Left ventricle myocardium inferior (tissue), 1 donor: ENCODE results near the gene EHD4. TPM values are rescaled to one million over a fixed set of nuclear protein-coding genes. Genes with fewer than 3 reads are reported as not detected.

Experiments
- DNase-seq: peaks from one replicate; pipeline ENCODE4 v3.0.0-alpha.2; 2020
- H3K27ac ChIP-seq: fragments of 200-600 bp; replicated peaks from 2 replicates; pipeline ENCODE4 v1.8.0; 2021
- H3K27me3 ChIP-seq: fragments of 200-600 bp; 2 replicates; pipeline ENCODE4 v1.8.0; 2021; ENCODE audit warnings: low read depth
- H3K36me3 ChIP-seq: fragments of 200-600 bp; 2 replicates; pipeline ENCODE4 v1.8.0; 2021
- H3K4me1 ChIP-seq: fragments of 200-600 bp; 2 replicates; pipeline ENCODE4 v1.8.0; 2021
- H3K4me3 ChIP-seq: fragments of 200-600 bp; 2 replicates; pipeline ENCODE4 v1.8.0; 2021; ENCODE audit warnings: mild to moderate bottlenecking, moderate library complexity
- H3K9me3 ChIP-seq: fragments of 200-600 bp; replicated peaks from 2 replicates; pipeline ENCODE4 v1.8.0; 2021
- CTCF ChIP-seq: fragments of 200-600 bp; IDR thresholded peaks from 2 replicates; pipeline ENCODE4 v1.8.0; 2021; ENCODE audit warnings: antibody characterized with exemption, mild to moderate bottlenecking, borderline replicate concordance
- intact Hi-C: fragments of 100-400 bp; cut with micrococcal nuclease; formaldehyde crosslinking; loops from one replicate; pipeline ENCODE4 v1.11.0; 2022
- total RNA-seq: library from RNA; stranded (reverse); fragmentation: NEBNext Ultra II Directional; extraction: Animal tissue kit (Norgen Biotek cat#: 25700); gene quantifications from one replicate; pipeline ENCODE4 v1.2.1, GENCODE V29; 2021
- donor health status: DM: no; HTN: yes; CAD: no; lungs with severe emphysema.

EHD4 gene
- total RNA-seq, 1 donor from 2014 or later, result 46.4 TPM

- peaks cover 100% of the 10 kb centered on the region for H3K4me1 ChIP-seq
These were observed 50.0 kb downstream of the EHD4 start for GRCh38 chr15:41922353-41922752.

DNA sequence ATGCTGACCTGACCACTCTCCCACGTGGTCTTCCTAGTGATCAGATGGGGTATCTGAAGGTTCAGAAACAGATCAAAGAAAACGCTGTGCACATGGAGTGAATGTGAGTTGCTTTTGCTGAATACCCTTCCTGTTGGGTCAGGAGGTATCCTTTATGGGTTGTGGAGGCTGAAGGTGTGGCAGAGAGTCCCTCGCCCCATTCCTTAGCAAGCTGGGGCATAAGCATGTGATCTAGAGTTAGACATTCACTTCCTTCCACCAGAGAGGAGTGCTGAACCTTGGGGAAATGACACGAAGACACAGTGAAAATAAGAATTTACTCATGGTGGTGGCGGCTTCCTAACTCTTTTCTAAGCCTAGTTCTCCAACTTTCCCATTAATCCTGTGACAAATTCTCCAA, 50.7 kb downstream of the EHD4 start:
- H3K27me3 ChIP-seq, result no peaks in the 10 kb centered on the region
- no peak for TF ChIP-seq CTCF
- intact Hi-C loops, result no loop called here
- H3K9me3 ChIP-seq, result no peaks in the 10 kb centered on the region
- H3K36me3 ChIP-seq, result peaks cover 18% of the 10 kb centered on the region
- no peak for DNase-seq
- peak overlapping the region; percentile 89 for H3K27ac ChIP-seq
- peak overlapping the region; percentile 38 for H3K4me3 ChIP-seq
- peaks cover 100% of the 10 kb centered on the region for H3K4me1 ChIP-seq

More at GRCh38 chr15:41922353-41922752, 50.0 kb downstream of the EHD4 start:
- no peak for TF ChIP-seq CTCF
- no peak for DNase-seq
- Histone ChIP-seq H3K27ac (peak overlapping the region; percentile 89), H3K9me3 (no peaks in the 10 kb centered on the region), H3K27me3 (no peaks in the 10 kb centered on the region), H3K36me3 (peaks cover 18% of the 10 kb centered on the region), H3K4me3 (peak overlapping the region; percentile 3)
- intact Hi-C loops, result no loop called here

DNA sequence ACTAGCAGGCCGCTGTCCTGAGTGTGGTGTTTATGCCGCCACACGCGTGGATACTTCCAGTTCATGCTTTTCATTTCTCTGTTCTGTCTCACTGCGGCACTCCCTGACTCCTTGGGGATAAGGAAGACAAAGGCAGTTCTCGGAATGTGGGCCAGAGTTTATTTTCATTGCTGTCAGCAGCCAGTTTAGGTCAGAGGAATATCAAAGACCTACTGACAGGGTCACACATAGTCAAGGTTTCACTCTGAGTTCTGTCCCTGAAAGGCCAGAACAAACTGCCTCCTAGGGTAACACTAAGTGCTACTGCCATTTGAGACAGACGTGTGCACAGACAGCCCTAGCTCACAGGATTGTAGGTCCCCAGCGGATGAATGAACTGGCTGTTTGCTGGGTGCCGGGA, 51.2 kb downstream of the EHD4 start:
- H3K27ac ChIP-seq, result peak overlapping the region; percentile 89

DNA sequence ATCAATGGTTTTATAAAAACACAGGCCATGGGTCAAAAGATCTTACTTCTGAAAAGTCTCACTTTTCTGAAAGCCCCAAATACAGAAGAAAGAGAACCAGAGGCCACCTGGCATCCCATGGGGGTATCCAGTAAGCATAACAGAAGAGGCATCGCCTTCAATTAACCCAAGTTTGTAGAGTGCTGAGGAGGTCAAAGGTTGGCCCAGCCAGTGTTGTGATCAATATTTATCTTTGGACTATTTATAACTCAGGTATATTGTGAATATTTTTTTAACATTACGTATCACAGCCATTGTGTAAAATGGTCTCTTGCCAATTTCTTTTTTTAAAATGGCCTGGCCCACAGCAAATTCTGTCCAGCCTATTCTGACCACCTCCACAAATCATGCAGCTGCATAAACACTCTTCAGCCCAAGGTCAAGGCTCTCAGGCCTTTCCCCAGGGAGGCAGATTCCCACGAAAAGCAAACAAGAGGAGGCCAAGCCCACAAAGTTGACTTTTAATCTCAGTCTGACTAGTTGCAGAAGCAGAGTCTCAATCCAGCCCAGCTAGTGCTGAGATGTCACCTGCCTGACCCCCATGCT, 52.3 kb downstream of the EHD4 start:
- Histone ChIP-seq H3K36me3 (peaks cover 18% of the 10 kb centered on the region), H3K27ac (peak overlapping the region; percentile 89), H3K27me3 (no peaks in the 10 kb centered on the region), H3K4me3 (no peak overlapping the region), H3K9me3 (no peaks in the 10 kb centered on the region), H3K4me1 (peaks cover 100% of the 10 kb centered on the region)
- no peak for DNase-seq
- no peak for TF ChIP-seq CTCF
- intact Hi-C loops, result no loop called here

More for the DNA sequence above, 51.2 kb downstream of the EHD4 start:
- H3K9me3 ChIP-seq, result no peaks in the 10 kb centered on the region
- H3K4me1 ChIP-seq, result peaks cover 100% of the 10 kb centered on the region
- H3K27me3 ChIP-seq, result no peaks in the 10 kb centered on the region
- intact Hi-C loops, result no loop called here
- no peak for DNase-seq
- peaks cover 18% of the 10 kb centered on the region for H3K36me3 ChIP-seq
- TF ChIP-seq CTCF, result no peak
- H3K4me3 ChIP-seq, result peak overlapping the region; percentile 38

GRCh38 chr15:41919201-41919820, 53.0 kb downstream of the EHD4 start:
- TF ChIP-seq CTCF, result no peak
- intact Hi-C loops, result no loop called here
- Histone ChIP-seq H3K4me3 (peak overlapping the region; percentile 7), H3K27ac (peak overlapping the region; percentile 89), H3K36me3 (peaks cover 16% of the 10 kb centered on the region), H3K27me3 (no peaks in the 10 kb centered on the region), H3K4me1 (peaks cover 100% of the 10 kb centered on the region), H3K9me3 (no peaks in the 10 kb centered on the region)
- DNase-seq, result no peak
